GM18505 (cell line): Measurements from ENCODE around the gene SYTL3.
A peak's percentile ranks its signal among the peaks of the same experiment; 100 is the strongest.

ENCODE experiments used
- ATAC-seq: cut with Tn5 transposase; IDR thresholded peaks from one replicate; pipeline ENCODE4 v1.9.1; 2021; ENCODE audit not compliant: unreplicated experiment
- POLR2A ChIP-seq: IDR thresholded peaks from 4 replicates; pipeline ENCODE4 v1.6.1; 2011; ENCODE audit warnings: borderline replicate concordance; ENCODE audit not compliant: insufficient read depth, insufficient read length; ENCODE audit errors: extremely low read depth

The SYTL3 gene

DNA sequence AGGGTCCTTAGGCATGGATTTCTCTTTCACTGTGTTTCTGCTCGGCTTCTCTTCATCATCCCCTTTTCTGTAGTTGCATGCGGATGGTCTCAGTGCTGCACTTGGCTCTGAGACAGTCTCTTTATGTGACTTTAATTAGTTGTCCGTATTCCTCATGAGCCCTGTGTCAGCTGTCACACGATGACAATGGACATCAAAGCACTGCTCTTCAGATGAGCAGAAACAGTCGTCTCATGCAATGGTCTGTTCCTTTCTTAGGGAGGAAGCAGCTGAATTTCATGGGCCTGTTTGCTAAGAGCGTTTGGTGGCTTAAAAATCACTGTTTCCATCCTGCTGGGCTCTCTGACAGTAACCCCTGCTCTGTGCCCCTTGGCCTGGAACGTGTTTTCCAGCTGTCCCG, 64.9 kb downstream of the SYTL3 start:
- no peak for ATAC-seq
- TF ChIP-seq POLR2A = no peak

DNA sequence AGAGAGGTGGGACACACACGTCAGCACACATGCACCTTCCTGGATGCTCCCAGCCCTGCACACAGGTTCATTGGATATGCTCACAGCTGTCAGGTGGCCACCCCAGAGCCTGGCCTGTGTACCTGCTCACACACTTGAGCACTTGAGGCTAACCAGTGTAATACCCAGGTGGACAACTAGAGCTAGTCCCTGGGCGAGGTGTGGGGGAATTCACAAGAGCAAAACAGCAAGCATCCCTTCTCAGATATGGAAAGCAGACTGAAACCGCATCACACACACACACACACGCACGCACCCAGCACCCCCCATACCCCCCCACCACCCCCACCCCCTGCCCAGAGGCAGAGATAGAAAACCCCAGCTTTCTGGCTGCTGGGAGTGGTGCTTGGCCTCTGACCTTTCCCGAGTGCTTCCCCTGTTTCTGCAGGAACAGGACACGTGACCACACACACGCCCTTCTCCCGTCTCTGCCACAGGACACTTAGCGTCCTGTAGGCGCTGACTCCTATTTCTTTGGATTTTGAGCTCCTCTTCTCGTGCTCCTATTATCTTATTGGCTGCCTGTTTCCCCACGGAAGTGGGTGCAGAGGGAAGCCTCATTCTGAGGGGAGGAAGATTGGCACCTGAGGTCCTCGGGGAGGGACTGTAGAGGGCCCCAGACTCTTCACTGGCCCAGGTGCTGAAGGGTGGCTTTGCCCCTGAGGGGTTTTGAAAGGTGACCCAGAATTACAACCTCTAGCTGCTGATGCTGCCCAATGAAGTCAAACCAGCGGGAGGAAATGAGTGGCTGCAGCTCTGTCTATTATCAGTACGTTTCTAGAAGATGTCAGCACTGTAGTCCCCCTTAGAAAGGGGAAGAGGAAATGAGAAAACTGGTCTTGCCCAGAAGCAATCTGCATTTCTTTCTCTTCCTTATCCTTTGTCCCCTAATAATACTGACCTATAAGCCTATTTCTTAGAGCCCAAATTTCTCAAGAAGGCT, 65.8 kb downstream of the SYTL3 start:
- TF ChIP-seq POLR2A = no peak
- peak; percentile 47 for ATAC-seq

DNA sequence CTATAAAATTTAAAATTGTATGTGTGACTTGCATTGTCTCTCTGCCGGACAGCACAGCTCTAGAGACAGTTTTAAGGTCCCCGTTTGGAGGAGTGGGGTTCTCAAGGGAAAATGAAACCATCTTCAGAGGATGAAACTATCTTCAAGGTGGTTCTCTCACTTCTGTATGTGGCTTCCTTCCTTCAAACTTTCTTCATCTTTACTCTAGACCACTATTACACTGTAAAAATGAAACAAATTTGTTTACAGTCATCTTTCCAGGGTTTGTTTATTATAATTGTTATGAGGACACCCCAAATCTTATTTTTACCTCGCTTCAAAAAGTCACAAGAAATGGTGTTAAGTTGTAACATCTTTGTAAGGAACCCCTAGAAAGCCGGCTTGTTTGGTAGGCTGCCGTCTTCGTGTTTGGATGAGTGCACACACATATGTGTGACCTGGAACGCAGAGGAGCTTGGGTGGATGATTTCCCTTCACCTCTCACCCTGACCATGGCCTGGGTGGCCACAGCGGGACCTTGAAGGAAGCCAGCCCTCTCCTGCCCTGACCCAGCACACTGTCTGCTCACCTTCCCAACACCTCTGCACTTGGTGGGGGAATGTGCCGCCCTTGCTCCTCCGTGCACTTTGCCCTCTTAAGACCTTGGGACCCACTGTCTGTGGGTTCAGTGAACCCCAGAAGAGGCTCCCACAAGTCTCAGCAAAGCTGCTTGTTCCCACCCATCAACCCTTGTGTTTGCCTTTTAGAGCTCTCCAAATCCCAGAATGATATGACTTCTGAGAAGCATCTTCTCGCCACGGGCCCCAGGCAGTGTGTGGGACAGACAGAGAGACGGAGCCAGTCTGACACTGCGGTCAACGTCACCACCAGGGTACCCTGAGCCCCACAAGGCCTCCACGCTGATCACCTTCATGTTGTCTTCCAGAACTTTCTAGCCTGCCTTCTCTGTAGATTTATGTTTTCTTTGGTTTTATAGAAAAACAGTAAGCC, 67.8 kb downstream of the SYTL3 start:
- TF ChIP-seq POLR2A = no peak

DNA sequence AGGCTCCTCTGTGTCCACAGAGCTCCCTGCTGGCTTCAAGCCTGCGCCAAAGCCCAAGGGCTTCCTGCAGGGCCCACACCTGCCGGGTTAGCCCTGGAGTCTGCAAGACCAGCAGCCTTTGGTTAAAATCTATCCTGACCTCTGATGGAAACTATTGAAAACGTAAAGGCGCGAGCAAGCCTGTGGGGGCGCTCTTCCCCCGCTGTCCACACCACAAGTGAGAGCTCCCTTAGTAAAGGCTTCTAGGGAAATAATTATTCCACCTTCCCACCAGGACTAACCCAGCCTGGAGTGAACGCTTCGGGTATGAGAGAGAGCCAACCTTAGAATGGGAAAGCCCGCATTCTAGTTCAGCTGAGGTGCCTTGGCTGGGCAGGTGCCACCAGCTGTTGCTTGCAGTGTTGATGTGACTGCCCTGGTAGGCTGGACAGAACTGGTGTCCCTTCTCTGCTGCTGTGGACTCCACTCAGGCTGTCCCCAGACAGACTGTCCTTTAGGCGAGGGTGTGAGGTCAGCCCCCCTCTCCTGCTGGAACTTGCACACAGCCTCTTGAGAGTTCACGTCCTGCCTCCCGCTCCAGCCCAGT, 68.7 kb downstream of the SYTL3 start:
- no peak for ATAC-seq
- TF ChIP-seq POLR2A = no peak

More for the DNA sequence above, 67.8 kb downstream of the SYTL3 start:
- ATAC-seq = peak; percentile 43

DNA sequence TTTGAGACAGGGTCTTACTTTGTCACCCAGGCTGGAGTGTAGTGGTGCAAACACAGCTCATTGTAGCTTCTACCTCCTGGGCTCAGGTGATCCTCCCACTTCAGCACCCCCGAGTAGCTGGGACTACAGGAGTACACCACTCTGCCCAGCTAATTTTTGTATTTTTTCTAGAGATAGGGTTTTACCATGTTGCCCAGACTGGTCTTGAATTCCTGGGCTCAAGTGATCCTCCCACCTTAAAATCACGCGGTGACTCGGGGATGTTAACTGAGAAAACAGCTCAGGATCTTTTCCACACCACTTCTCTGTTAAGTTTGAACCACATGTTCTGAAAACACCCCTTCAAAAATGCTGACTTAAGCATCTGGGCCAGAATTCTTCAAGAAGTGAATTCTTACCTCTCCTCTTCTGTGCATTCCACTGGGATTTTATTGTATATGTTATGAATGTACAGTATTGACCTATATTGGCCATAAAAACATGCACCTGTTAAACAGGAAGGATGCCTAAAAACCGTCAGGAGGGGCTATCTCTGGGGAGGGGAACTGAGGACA, 72.4 kb downstream of the SYTL3 start:
- ATAC-seq = no peak
- TF ChIP-seq POLR2A = no peak

DNA sequence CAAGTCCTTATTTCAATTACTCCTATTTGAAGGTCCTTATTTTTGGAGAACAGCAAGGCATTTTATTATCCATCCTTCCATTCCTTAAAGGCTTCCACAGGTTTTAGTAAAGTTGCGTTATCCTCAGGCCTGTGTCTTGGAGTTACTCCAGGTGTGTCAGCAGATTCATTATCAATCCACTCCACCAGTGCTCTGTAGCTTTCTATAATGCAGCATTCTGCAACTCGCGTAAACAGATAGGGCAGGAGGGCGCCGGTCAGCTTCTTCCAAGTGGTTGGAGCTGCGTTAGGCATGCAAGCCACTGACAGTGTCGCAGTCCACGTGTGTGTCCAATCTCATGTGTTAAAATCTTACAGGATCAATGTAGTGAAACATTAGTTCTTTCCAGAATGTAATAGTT, 75.8 kb downstream of the SYTL3 start:
- no peak for ATAC-seq

DNA sequence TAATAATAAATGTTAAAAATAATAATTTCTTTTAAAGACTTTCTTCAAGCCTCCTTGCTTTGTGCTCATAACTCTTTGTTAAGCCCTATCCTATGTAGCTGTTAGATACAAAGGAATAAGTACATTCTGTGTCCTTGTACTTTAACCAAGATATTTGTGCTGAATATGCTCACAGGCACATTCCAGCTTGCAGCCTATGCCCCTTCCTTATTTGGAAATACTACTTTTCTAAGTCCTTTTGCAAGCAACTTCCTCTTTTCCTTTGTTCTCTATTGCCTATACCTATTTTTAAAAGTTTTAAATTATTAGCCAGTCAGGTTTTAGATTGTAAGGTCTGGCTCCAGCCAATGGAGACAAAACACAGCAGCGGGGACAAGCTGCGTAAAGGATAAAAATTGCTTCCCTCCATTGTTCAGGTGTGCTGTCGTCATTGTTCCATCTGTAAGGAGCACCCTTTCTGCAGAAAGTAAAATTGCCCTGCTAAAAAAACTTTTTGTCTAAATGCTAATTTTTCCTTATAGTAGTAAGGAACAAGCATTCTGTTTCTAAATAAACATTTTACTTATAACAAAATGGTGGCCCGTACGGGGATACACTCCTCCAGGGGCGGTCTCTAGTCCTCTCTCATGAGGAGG, 80.2 kb downstream of the SYTL3 start:
- ATAC-seq = no peak
- TF ChIP-seq POLR2A = no peak

More for the DNA sequence above, 75.8 kb downstream of the SYTL3 start:
- TF ChIP-seq POLR2A = no peak

DNA sequence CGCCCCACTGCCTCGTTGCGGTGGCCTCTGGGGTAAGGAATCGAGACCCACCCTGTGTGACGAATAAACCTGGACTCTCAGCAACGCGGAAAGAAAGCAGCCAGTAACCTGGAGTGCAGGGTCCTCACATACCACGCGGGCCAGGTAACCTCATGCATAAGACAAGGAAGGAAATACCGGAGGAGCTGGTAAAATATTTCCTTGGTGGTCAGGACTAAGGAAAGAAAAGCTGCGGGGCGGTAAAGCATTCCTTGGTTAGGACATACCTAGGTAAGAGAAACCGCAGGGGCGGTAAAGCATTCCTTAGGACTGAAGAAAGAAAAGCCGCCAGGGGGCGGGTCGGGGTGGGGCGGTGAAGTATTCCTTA, 80.7 kb downstream of the SYTL3 start:
- no peak for ATAC-seq
- TF ChIP-seq POLR2A = no peak

DNA sequence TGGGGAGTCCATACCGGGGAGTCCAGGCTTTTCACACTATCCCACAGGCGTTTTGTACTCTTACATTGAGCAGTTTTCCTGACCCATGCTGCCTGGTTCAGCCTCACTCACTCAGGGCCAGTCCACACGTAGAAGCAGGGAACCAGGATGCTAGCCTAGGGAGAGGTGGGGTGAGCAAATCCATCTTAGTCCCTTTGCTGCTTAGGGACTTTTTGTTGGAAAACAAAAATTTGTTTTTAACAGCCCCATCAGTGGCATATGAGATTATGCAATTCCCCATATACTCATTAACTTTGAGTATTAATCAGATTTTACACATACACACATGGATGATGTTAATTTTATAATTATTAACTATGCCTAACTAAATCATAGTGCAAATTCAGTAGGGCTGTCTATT, 85.2 kb downstream of the SYTL3 start:
- TF ChIP-seq POLR2A = no peak
- no peak for ATAC-seq

DNA sequence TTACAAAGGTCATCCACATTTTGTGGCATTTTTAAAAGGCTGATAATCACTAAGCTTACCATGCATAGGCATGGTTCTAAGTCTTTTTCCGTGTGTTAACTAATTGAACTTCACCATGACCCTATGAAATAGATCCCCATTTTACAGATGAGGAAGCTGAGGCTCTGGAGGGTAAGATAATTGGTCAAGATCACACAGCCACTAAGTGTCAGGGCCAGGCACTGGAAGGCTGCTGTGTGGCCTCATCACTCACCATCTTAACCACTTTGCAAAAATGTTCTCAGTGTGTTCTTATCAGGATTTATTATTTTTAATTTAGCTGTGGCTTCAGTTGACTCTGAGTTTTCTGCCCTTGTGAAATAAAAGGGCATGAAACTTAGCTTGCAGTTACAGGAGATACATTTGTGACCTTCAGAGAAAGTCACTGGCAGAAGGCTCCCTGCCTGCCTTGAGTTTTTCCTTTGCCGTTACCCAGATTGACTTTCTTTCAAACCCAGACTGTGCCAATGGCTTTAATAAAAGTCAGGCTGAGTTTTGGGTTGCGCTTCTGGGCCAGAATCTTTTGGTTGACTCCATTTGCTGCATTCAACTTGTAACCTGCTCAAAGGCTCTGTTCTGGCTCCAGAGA, 87.3 kb downstream of the SYTL3 start:
- ATAC-seq = no peak
- TF ChIP-seq POLR2A = no peak

DNA sequence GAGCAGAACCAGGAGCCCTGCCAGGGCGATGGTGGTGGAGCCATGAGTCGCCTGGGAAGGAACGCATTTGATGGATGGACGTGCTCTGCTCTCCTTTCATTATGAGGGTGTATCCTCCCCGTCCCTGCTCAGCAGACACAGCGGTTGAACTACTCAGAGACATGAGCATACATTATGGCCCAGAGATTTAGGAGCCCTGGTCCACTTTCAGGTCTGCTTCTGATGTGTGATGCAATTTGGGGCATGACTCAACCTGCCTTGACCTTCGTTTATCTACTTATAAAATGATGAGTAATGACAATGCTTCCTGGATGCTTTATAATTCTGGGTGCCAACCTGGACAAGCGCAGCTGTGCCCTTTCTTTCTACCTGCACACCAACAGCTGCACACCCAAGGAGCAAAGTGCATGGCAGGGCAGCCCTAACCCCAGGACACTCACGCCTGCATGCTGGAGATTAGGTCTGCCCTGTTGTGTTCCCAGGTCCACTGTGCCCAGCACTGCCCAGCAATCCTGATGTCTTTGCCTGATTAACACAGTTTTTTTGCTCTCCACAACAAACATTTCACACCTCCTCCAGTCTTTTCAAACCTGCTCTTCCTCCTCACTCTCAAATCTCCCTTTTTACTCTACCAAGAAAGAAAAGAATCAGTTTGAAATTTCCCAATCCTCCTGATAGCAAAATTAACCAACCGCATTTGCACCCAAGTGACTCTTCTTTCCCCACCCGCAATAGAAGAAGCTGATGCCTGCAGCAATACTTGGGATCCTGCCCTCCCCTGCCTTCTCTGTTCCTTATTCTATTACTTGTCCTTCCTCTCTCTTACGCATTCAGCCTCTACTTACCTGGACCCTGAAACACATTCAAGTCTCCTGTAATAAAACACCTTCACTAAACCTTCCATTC, 88.1 kb downstream of the SYTL3 start:
- no peak for ATAC-seq
- TF ChIP-seq POLR2A = no peak

DNA sequence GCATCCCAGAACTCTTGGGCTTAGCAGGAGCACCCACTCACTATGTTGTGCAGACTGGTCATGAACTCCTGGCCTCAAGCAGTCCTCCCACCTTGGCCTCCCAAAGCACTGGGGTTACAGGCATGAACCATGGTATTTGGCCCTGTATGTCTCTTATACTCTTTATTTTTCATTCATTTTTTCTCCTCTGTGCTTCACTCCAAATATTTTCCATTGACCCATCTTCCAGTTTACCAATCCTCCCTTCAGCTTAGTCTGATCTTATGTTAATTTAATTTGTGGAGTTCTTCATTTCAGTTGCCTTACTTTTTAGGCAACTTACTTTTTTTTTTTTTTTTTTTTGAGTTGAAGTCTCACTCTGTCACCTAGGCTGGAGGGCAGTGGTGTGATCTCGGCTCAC, 89.8 kb downstream of the SYTL3 start:
- ATAC-seq = no peak
- TF ChIP-seq POLR2A = no peak
